IgD-negative memory B cell (primary cell): Measurements from ENCODE around the gene CHTF18. TPM values are rescaled to one million over a fixed set of nuclear protein-coding genes. Genes with fewer than 3 reads are reported as not detected.
"Not testable (repeated sequence)": the region's sequence is repeated elsewhere in the genome, so short reads cannot be mapped to it uniquely, and the experiment has no call there.

Source experiments
- H3K27ac Mint-ChIP-seq, 3 donors: one replicate each; pipeline ENCODE4 v1.8.0; 2020 to 2022; ENCODE audit warnings: mild to moderate bottlenecking in 3 of 3, mixed read lengths in 3 of 3, moderate library complexity in 1 of 3
- H3K27me3 Mint-ChIP-seq: one replicate; pipeline ENCODE4 v1.8.0; 2021; ENCODE audit warnings: mixed read lengths
- H3K36me3 Mint-ChIP-seq: one replicate; pipeline ENCODE4 v1.8.0; 2020; ENCODE audit warnings: mild to moderate bottlenecking, mixed read lengths
- H3K4me1 Mint-ChIP-seq, 3 donors: one replicate each; pipeline ENCODE4 v1.8.0; 2020 to 2022; ENCODE audit warnings: mixed read lengths in 3 of 3, mild to moderate bottlenecking in 1 of 3
- H3K4me3 Mint-ChIP-seq, 4 donors: one replicate each; pipeline ENCODE4 v1.8.0; 2020 to 2022; ENCODE audit warnings: mild to moderate bottlenecking in 4 of 4, mixed read lengths in 4 of 4, moderate library complexity in 3 of 4
- H3K9me3 Mint-ChIP-seq, 3 donors: one replicate each; pipeline ENCODE4 v1.8.0; 2020 to 2021; ENCODE audit warnings: mixed read lengths in 3 of 3, mild to moderate bottlenecking in 1 of 3
- polyA plus RNA-seq: library from polyadenylated mRNA; unstranded; fragments of 300-500 nt; fragmentation: Illumina TruSeq; gene quantifications from one replicate; pipeline ENCODE4 v1.2.3, GENCODE V29; 2021

Gene CHTF18
- polyA plus RNA-seq, 1 donor from 2014 or later, result 4.9 TPM

DNA sequence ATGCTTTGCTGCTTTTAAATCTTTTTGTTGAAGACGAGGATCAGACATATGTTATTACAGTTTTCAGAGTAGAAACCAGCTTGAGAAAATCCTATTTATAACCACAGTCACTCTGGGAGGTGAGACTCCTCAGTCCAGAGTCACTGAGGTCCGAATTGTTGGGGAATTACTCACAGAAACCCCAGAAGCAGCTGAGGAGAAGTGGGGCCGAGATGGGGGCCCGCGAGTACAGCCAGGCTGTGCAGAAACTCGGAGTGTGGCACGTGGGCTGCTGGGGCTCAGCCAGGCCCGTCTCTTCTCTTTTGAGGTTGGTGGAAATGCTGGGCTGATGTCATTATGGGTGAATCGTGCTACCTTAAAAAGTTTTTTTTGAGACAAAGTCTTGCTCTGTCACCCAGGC, 26.6 kb downstream of the CHTF18 start:
- Mint-ChIP-seq H3K27me3 (peaks cover 37% of the 10 kb centered on the region), H3K27ac (no peak overlapping the region), H3K4me1 (peaks cover 2 to 4% (median 2%) of the 10 kb centered on the region in 3 donors), H3K36me3 (no peaks in the 10 kb centered on the region), H3K4me3 (no peak overlapping the region), H3K9me3 (peaks cover 0 to 4% (median 2%) of the 10 kb centered on the region in 3 donors)

DNA sequence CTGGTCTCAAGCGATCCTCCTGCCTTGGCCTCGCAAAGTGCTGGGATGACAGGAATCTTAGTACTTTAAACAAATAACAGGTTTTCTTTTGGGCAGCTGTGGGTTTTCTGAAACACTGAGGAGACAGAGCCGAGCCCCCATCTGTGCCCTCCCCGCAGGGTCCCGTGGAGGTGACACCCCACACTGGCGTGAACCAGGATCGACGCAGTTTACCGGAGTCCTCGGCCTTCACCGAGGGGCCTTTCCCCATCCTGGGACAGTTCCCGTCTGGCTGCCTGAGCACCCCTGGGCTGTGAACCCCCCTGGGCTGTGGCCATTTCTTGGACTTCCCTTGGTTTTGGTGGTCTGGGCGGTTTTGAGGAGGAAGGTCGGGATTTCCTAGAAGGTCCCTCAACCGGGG, 27.4 kb downstream of the CHTF18 start:
- Mint-ChIP-seq H3K27me3 (peaks cover 40% of the 10 kb centered on the region), H3K27ac (no peak overlapping the region), H3K36me3 (no peaks in the 10 kb centered on the region), H3K4me3 (no peak overlapping the region), H3K9me3 (peaks cover 0 to 4% (median 2%) of the 10 kb centered on the region in 3 donors), H3K4me1 (peaks cover 2 to 4% (median 2%) of the 10 kb centered on the region in 3 donors)

DNA sequence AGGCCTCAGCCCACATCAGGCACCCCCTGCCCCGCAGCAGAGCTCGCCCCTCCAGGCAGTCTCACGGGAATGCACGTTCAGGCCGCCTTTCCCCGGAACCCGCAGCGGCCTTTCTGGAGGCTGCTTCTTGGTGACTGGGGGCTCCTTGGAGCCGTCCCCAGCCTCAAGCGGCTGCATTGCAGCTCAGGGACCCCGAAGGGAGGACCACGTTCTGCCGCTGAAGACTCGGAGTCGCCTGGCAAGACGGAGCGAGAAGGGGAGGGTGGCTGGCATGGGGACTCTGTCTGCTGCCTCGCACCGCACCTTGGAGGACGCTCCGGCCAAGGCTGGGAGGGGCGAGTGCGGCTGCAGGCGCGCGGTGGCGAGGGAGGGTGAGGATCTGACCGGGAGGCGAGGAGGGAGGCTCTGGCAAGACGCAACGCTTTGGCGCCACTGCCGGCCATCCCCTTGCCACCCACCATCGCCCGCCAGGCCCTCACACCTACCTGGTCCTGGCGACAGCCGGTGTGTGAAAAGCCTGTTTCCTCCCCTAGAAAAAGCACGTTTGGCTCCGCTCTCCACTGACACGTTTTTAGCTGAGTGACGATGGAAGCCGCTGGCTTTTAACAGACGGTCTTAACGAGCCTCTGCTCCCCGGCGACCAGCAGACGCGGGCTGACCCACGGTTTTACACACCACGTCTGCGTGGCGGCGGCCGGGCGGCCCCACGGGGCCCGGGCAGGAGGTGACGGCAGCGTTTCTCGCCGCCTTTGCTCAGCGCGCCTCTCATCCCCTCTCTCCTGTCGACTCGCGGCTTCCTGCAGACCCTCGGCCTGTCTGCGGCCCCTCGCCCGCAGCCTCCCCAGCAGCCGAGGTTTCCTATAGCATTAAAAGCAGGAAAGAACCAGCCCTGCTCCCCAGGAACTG, 28.8 kb downstream of the CHTF18 start:
- H3K9me3 Mint-ChIP-seq, result peaks cover 0 to 6% (median under 1%) of the 10 kb centered on the region in 3 donors
- H3K4me1 Mint-ChIP-seq, result peaks cover 2 to 4% (median 2%) of the 10 kb centered on the region in 3 donors
- no peaks in the 10 kb centered on the region for H3K36me3 Mint-ChIP-seq
- no peak overlapping the region for H3K4me3 Mint-ChIP-seq
- no peak overlapping the region for H3K27ac Mint-ChIP-seq
- H3K27me3 Mint-ChIP-seq, result peaks cover 40% of the 10 kb centered on the region

DNA sequence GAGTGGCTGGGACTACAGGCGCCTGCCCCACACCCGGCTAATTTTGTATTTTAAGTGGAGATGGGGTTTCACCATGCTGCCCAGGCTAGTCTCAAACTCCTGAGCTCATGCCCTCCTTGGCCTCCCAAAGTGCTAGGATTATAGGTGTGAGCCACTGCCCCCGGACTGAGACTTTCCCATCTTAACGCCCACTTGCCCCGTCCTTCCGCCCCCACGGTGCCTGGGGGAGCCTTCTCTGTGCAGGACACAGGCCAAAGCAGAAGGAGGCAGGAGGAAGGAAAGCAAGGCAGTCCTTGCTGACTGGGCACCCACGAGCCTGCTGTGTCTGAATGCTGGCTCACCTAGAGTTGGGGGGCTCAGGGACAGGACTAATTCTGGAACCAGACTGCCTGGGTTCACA, 29.7 kb downstream of the CHTF18 start:
- H3K4me1 Mint-ChIP-seq, result peaks cover 0 to 2% (median 2%) of the 10 kb centered on the region in 3 donors

DNA sequence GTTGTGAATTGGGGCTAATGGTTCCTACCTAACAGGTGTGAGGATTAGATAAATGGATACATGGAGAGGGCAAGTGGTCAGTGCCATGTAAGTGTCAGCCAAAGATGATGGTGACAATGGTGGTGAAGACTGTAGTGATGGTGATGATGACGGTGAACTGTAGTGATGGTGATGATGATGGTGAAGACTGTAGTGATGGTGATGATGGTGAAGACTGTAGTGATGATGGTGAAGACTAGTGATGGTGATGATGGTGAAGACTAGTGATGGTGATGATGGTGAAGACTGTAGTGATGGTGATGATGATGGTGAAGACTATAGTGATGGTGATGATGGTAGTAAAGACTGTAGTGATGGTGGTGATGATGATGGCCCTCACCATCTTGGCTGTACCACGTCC, 30.2 kb downstream of the CHTF18 start:
- Mint-ChIP-seq H3K27me3 (peaks cover 42% of the 10 kb centered on the region), H3K4me3 (no peak overlapping the region), H3K9me3 (peaks cover 0 to 2% (median 0%) of the 10 kb centered on the region in 3 donors), H3K36me3 (no peaks in the 10 kb centered on the region), H3K27ac (no peak overlapping the region), H3K4me1 (peaks cover 0 to 2% (median 2%) of the 10 kb centered on the region in 3 donors)

More for the DNA sequence above, 29.7 kb downstream of the CHTF18 start:
- Mint-ChIP-seq H3K9me3 (peaks cover 0 to 2% (median 0%) of the 10 kb centered on the region in 3 donors), H3K27me3 (peaks cover 39% of the 10 kb centered on the region), H3K27ac (no peak overlapping the region), H3K36me3 (no peaks in the 10 kb centered on the region), H3K4me3 (no peak overlapping the region)

DNA sequence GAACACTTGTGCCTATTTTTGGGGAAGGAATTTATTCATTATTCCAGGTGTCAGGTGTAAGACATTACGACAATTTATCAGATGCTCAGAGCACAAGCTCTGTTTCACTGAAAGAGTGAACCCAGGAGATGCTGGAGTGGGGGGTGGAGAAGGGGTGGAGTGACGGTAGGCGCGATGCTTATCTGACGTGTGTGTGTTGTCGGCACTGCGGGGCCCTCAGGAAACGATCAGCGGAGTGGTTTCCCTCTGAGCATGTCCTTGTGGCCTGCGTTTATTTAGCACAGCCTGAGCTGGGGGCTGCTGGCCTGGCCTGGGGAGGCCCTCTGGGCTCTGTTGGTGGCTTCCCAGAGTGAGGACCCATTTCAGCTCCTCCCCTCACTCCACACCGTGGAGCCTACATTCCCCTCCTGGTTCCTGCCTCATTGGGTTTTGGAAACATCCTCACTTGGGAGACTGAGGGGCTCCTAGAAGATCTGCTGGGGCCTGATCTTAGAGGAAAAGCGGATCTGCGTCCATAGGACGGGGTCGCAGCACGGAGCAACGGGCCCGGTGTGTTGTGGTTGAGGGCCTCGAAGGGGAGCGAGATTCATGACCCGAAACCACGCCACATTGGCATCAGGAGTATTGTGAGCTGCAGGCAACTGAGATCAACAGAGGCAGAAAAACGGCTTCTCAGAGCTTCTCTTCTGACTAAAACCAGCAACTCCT, 31.1 kb downstream of the CHTF18 start:
- H3K9me3 Mint-ChIP-seq, result peaks cover 0 to 2% (median 0%) of the 10 kb centered on the region in 3 donors
- H3K4me3 Mint-ChIP-seq, result no peak overlapping the region
- peaks cover 41% of the 10 kb centered on the region for H3K27me3 Mint-ChIP-seq
- no peaks in the 10 kb centered on the region for H3K36me3 Mint-ChIP-seq
- peaks cover 0 to 2% (median 2%) of the 10 kb centered on the region in 3 donors for H3K4me1 Mint-ChIP-seq
- H3K27ac Mint-ChIP-seq, result no peak overlapping the region

DNA sequence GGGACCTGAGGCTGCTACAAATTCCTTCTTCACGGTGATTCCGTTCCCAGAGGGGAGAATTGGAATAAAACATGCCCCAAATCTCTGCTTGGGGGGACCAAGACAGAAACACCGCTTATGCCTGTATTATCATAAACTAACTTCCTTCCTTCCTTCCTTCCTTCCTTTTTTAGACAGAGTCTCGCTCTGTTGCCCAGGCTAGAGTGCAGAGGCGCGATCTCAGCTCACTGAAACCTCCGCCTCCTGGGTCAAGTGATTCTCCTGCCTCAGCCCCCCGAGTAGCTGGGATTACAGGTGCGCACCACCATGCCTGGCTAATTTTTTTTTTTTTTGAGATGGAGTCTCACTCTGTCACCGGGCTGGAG, 31.6 kb downstream of the CHTF18 start:
- H3K36me3 Mint-ChIP-seq, H3K9me3 Mint-ChIP-seq, H3K4me3 Mint-ChIP-seq, H3K27ac Mint-ChIP-seq, H3K4me1 Mint-ChIP-seq: not testable (repeated sequence)
- peaks cover 37% of the 10 kb centered on the region for H3K27me3 Mint-ChIP-seq

DNA sequence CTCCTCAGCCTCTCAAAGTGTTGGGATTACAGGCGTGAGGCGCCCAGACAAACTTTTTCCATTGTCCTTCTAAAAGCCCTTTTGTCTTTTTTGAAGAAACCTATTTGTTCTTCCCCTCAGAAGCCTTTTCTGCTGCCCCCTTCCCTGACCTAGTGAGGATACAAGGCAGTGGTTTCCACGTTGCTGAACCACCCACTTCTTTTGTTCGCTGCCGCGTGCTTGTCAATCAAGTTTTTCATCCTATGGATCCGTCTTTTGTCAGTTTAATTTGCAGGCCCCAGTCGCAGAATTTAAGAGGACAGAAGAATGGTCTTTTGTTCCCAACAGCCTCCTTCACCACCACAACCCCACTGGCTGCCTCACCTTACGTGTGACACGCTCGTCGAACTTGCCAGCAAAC, 32.3 kb downstream of the CHTF18 start:
- H3K4me3 Mint-ChIP-seq, result no peak overlapping the region
- H3K9me3 Mint-ChIP-seq, result peaks cover 0 to 2% (median 0%) of the 10 kb centered on the region in 3 donors
- H3K4me1 Mint-ChIP-seq, result peaks cover 0 to 2% (median 2%) of the 10 kb centered on the region in 3 donors
- H3K27me3 Mint-ChIP-seq, result peaks cover 39% of the 10 kb centered on the region
- no peaks in the 10 kb centered on the region for H3K36me3 Mint-ChIP-seq
- no peak overlapping the region for H3K27ac Mint-ChIP-seq

DNA sequence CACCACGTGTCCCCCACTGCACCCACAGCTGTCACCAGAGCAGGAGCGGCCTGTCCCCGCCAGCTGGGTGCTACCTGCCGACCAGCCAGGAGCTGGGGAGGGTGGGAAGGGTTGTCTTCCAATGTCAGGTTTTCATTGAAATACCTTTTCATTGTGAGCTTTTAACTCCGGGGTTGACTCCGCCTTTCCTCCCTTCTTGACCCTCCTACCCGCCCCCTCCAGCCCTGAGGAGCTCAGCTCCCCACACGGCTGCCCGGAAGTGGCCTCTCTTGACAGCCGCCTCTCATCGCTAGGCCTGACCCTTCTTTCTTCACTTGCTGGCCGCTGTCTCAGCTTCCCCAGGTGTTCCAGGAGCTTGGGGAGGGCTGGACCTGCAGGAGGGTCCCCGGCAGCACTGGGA, 33.3 kb downstream of the CHTF18 start:
- H3K9me3 Mint-ChIP-seq, result peaks cover 0 to 2% (median 0%) of the 10 kb centered on the region in 3 donors
- H3K4me3 Mint-ChIP-seq, result peak overlapping the region in 1 of 4 donors; percentile 78
- peaks cover 37% of the 10 kb centered on the region for H3K27me3 Mint-ChIP-seq
- peaks cover 0 to 2% (median 2%) of the 10 kb centered on the region in 3 donors for H3K4me1 Mint-ChIP-seq
- H3K27ac Mint-ChIP-seq, result no peak overlapping the region
- H3K36me3 Mint-ChIP-seq, result no peaks in the 10 kb centered on the region

DNA sequence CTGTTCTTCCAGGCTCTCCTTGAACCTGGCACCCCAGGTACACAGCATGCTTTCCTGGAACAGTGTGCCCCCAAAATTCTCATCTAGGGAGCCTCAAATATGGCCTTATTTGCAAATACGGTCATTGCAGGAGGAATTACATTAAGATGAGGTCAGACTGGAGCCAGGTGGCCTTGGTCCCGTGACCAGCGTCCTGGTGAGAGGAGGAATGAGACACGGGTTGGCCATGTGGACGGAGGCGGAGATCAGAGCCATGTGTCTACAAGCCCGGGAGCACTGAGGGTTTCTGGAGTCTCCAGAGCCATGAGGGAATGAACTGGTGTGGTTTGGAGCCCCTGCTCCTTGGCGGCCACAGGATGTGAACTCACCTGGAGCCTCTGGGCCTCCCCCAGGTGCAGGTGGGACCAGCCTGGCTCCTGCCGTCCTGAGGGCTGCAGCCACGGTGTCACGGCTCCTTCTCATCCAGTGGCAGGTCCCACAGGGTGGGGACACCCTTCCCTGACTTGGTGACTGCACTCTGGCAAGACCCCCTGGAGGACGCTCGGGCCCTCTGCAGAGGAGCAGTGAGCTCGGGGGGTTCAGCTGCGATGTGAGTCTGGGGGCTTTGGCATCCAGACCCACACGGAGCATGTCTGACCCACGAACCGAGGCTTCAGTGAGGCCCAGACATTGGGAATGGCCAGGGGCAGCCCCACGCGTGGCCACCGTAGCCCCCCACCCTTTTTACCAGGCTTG, 33.9 kb downstream of the CHTF18 start:
- peaks cover 37% of the 10 kb centered on the region for H3K27me3 Mint-ChIP-seq
- peak overlapping the region in 1 of 4 donors; percentile 78 for H3K4me3 Mint-ChIP-seq
- H3K27ac Mint-ChIP-seq, result no peak overlapping the region
- peaks cover 0 to 2% (median 0%) of the 10 kb centered on the region in 3 donors for H3K9me3 Mint-ChIP-seq
- H3K4me1 Mint-ChIP-seq, result peaks cover 0 to 2% (median 2%) of the 10 kb centered on the region in 3 donors
- H3K36me3 Mint-ChIP-seq, result no peaks in the 10 kb centered on the region

DNA sequence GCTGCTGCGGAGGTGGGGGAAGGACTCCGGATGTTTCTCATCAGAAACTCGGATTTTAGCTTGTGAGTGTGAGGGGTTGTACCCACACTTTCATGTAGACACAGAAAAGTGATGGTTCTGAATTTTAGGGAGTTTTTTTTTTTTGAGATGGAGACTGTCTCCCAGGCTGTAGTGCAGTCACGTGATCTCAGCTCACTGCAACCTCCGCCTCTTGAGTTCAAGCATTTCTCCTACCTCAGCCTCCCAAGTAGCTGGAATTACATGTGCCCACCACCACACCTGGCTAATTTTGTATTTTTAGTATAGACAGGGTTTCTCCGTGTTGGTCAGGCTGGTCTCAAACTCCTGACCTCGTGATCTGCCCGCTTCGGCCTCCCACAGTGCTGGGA, 34.5 kb downstream of the CHTF18 start:
- Mint-ChIP-seq H3K4me3 (no peak overlapping the region), H3K9me3 (peaks cover 0 to 2% (median 0%) of the 10 kb centered on the region in 3 donors), H3K27me3 (peaks cover 37% of the 10 kb centered on the region), H3K36me3 (no peaks in the 10 kb centered on the region), H3K27ac (no peak overlapping the region), H3K4me1 (peaks cover 0 to 2% (median 2%) of the 10 kb centered on the region in 3 donors)

DNA sequence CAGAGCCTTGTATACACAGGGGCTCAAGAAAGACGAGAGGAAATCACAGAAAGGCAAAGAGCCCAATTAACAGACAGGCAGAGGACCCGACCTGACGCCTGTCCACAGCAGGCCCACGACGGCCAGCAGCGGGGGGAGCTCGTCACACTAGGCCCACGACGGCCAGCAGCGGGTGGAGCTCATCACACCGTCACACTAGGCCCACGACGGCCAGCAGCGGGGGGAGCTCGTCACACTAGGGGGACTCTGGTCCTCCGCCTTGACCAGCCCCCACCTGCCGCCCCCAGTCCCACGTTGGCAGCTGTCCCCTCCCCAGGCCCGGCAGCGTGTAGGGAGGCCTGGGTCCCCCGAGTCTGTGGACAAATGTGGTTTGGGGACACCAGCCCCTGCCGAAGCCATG, 35.8 kb downstream of the CHTF18 start:
- H3K9me3 Mint-ChIP-seq, result peaks cover 0 to 2% (median 0%) of the 10 kb centered on the region in 3 donors

DNA sequence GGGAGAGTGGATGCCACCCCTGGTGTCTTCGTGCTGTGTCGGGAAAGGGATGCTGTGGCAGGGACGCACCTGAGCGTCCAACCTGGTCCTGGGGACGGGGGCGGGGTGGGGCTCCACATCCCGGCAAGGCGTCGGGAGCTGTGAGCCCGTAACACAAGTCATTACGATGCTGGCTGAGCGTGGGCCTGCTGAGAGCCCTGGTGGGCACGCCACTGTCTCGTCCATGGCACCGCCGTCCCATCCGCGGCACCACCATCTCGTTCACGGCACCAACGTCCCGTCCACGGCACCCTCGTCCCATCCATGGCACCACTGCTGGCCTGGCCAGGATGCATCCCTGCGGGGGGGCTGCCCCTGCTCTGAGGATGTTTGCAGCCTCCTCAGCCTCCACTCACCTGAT, 36.2 kb downstream of the CHTF18 start:
- Mint-ChIP-seq H3K4me1 (peaks cover 0 to 2% (median 2%) of the 10 kb centered on the region in 3 donors), H3K9me3 (peaks cover 0 to 2% (median 0%) of the 10 kb centered on the region in 3 donors), H3K27me3 (peaks cover 35% of the 10 kb centered on the region), H3K27ac (no peak overlapping the region), H3K4me3 (no peak overlapping the region), H3K36me3 (no peaks in the 10 kb centered on the region)

More for the DNA sequence above, 35.8 kb downstream of the CHTF18 start:
- H3K27ac Mint-ChIP-seq, result no peak overlapping the region
- no peaks in the 10 kb centered on the region for H3K36me3 Mint-ChIP-seq
- no peak overlapping the region for H3K4me3 Mint-ChIP-seq
- H3K4me1 Mint-ChIP-seq, result peaks cover 0 to 2% (median 2%) of the 10 kb centered on the region in 3 donors
- peaks cover 37% of the 10 kb centered on the region for H3K27me3 Mint-ChIP-seq

DNA sequence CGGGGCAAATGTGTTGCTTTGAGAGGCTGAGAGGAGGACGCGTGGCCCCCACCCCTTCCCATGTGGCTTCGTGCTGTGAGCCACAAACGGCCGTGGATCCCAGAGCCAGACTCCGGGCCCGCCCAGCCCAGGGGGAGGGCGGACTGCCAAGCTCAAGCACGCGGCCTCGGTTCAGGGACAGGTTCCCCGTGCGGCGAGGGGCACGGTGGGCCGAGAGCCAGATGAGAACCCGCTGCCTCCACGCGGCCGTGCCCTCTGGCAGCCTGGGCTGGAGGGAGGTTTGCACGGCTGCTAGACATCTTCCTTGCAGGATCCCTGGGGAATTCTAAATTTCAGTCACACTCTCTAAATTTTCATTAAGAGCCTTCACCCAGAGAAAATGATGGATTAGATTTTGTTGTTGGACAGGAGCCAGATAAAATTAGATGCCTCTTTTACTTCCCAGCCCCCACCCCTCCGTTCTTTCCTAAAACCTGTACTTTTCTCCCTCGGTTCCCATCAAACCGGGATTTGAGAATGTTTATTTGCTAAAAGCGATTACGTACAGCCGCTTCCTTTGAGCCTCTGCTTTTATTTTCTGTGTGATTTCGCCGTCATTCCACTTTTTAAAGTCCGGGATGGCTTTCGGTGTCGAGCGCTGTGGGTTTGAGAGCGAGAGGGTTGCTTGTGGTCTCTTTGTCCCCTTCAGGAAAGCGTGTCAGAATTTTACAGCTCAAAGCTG, 37.1 kb downstream of the CHTF18 start:
- Mint-ChIP-seq H3K27ac (no peak overlapping the region), H3K36me3 (no peaks in the 10 kb centered on the region), H3K4me1 (no peaks in the 10 kb centered on the region), H3K27me3 (peaks cover 32% of the 10 kb centered on the region), H3K4me3 (no peak overlapping the region), H3K9me3 (peaks cover 0 to 2% (median 0%) of the 10 kb centered on the region in 3 donors)
